ENCODE data around the gene APOOL. TPM values are rescaled to one million over a fixed set of nuclear protein-coding genes. Genes with fewer than 3 reads are reported as not detected.
"Not testable (repeated sequence)": the region's sequence is repeated elsewhere in the genome, so short reads cannot be mapped to it uniquely, and the experiment has no call there.

Gene APOOL
- total RNA-seq, 1 experiment from 2014 or later = 15.0 TPM

GRCh38 chrX:85015351-85015750, 11.7 kb downstream of the APOOL start:
- not testable (repeated sequence) for H3K4me1 ChIP-seq (ENCODE audit: low read length); H3K36me3 ChIP-seq (ENCODE audit: insufficient read depth, low read length); H3K9me2 ChIP-seq (replicated peaks; ENCODE audit: insufficient read depth, low read length); H3K9ac ChIP-seq (ENCODE audit: low read length); DNase-seq; H3K27me3 ChIP-seq (ENCODE audit: low read length); H4K20me1 ChIP-seq (ENCODE audit: insufficient read depth, low read depth, low read length); H2AFZ ChIP-seq (ENCODE audit: low read length); H3K27ac ChIP-seq (ENCODE audit: low read length); H3K4me3 ChIP-seq (ENCODE audit: low read length); H3K4me2 ChIP-seq (ENCODE audit: low read depth, low read length, poor library complexity, severe bottlenecking)
- Histone ChIP-seq H3K9me3 (ENCODE audit: low read length) (peaks cover 47% of the 10 kb centered on the region), H3K79me2 (ENCODE audit: low read length) (peaks cover 83% of the 10 kb centered on the region)

GRCh38 chrX:85017721-85018120, 14.0 kb downstream of the APOOL start:
- H3K27me3 ChIP-seq (ENCODE audit: low read length) = no peaks in the 10 kb centered on the region
- H3K4me1 ChIP-seq (ENCODE audit: low read length) = no peaks in the 10 kb centered on the region
- no peak overlapping the region for H3K9ac ChIP-seq (ENCODE audit: low read length)
- peaks cover 40% of the 10 kb centered on the region for H3K9me3 ChIP-seq (ENCODE audit: low read length)
- H3K27ac ChIP-seq (ENCODE audit: low read length) = no peak overlapping the region
- H3K79me2 ChIP-seq (ENCODE audit: low read length) = peaks cover 75% of the 10 kb centered on the region
- H4K20me1 ChIP-seq (ENCODE audit: insufficient read depth, low read depth, low read length) = no peaks in the 10 kb centered on the region
- H3K4me2 ChIP-seq (ENCODE audit: low read depth, low read length, poor library complexity, severe bottlenecking) = no peak overlapping the region
- no peak overlapping the region for H2AFZ ChIP-seq (ENCODE audit: low read length)
- H3K9me2 ChIP-seq (replicated peaks; ENCODE audit: insufficient read depth, low read length) = no peaks in the 10 kb centered on the region
- no peak overlapping the region for H3K4me3 ChIP-seq (ENCODE audit: low read length)
- peaks cover 9% of the 10 kb centered on the region for H3K36me3 ChIP-seq (ENCODE audit: insufficient read depth, low read length)
- no peak for DNase-seq

GRCh38 chrX:85018471-85018870, 14.8 kb downstream of the APOOL start:
- H3K4me1 ChIP-seq (ENCODE audit: low read length) = no peaks in the 10 kb centered on the region

GRCh38 chrX:85020216-85020615, 16.5 kb downstream of the APOOL start:
- H3K9me2 ChIP-seq (replicated peaks; ENCODE audit: insufficient read depth, low read length) = no peaks in the 10 kb centered on the region
- no peaks in the 10 kb centered on the region for H3K4me1 ChIP-seq (ENCODE audit: low read length)
- H4K20me1 ChIP-seq (ENCODE audit: insufficient read depth, low read depth, low read length) = no peaks in the 10 kb centered on the region
- H3K27ac ChIP-seq (ENCODE audit: low read length) = no peak overlapping the region
- H3K27me3 ChIP-seq (ENCODE audit: low read length) = no peaks in the 10 kb centered on the region
- H3K36me3 ChIP-seq (ENCODE audit: insufficient read depth, low read length) = peaks cover 9% of the 10 kb centered on the region
- H3K9ac ChIP-seq (ENCODE audit: low read length) = no peak overlapping the region
- H3K9me3 ChIP-seq (ENCODE audit: low read length) = peaks cover 29% of the 10 kb centered on the region
- no peak overlapping the region for H3K4me2 ChIP-seq (ENCODE audit: low read depth, low read length, poor library complexity, severe bottlenecking)
- H2AFZ ChIP-seq (ENCODE audit: low read length) = no peak overlapping the region
- H3K79me2 ChIP-seq (ENCODE audit: low read length) = peaks cover 68% of the 10 kb centered on the region
- H3K4me3 ChIP-seq (ENCODE audit: low read length) = no peak overlapping the region
- no peak for DNase-seq

More at GRCh38 chrX:85018471-85018870, 14.8 kb downstream of the APOOL start:
- Histone ChIP-seq H3K9me2 (replicated peaks; ENCODE audit: insufficient read depth, low read length) (no peaks in the 10 kb centered on the region), H3K9ac (ENCODE audit: low read length) (no peak overlapping the region), H3K4me3 (ENCODE audit: low read length) (no peak overlapping the region), H3K36me3 (ENCODE audit: insufficient read depth, low read length) (peaks cover 9% of the 10 kb centered on the region), H4K20me1 (ENCODE audit: insufficient read depth, low read depth, low read length) (no peaks in the 10 kb centered on the region), H3K4me2 (ENCODE audit: low read depth, low read length, poor library complexity, severe bottlenecking) (no peak overlapping the region), H2AFZ (ENCODE audit: low read length) (no peak overlapping the region), H3K9me3 (ENCODE audit: low read length) (peaks cover 40% of the 10 kb centered on the region), H3K79me2 (ENCODE audit: low read length) (peaks cover 70% of the 10 kb centered on the region), H3K27ac (ENCODE audit: low read length) (no peak overlapping the region), H3K27me3 (ENCODE audit: low read length) (no peaks in the 10 kb centered on the region)
- no peak for DNase-seq

- peaks cover 5% of the 10 kb centered on the region; the same call in 1 of the 2 replicates for H3K9me3 ChIP-seq (ENCODE audit: low read length)
- H3K79me2 ChIP-seq (ENCODE audit: low read length) = peaks cover 66% of the 10 kb centered on the region
- H3K4me3 ChIP-seq (ENCODE audit: low read length) = no peak overlapping the region
- no peaks in the 10 kb centered on the region for H3K4me1 ChIP-seq (ENCODE audit: low read length)
- no peak overlapping the region for H2AFZ ChIP-seq (ENCODE audit: low read length)
- no peaks in the 10 kb centered on the region for H3K9me2 ChIP-seq (replicated peaks; ENCODE audit: insufficient read depth, low read length)
- DNase-seq = no peak
- no peak overlapping the region for H3K9ac ChIP-seq (ENCODE audit: low read length)
- H3K36me3 ChIP-seq (ENCODE audit: insufficient read depth, low read length) = no peaks in the 10 kb centered on the region; the same call in 1 of the 2 replicates
- no peak overlapping the region for H3K27ac ChIP-seq (ENCODE audit: low read length)
- H3K27me3 ChIP-seq (ENCODE audit: low read length) = no peaks in the 10 kb centered on the region
- no peak overlapping the region for H3K4me2 ChIP-seq (ENCODE audit: low read depth, low read length, poor library complexity, severe bottlenecking)
- H4K20me1 ChIP-seq (ENCODE audit: insufficient read depth, low read depth, low read length) = no peaks in the 10 kb centered on the region
Measured at GRCh38 chrX:85024044-85024443, 20.4 kb downstream of the APOOL start.

GRCh38 chrX:85024562-85024961, 20.9 kb downstream of the APOOL start:
- Histone ChIP-seq H3K9me3 (ENCODE audit: low read length) (peaks cover 3% of the 10 kb centered on the region; the same call in 1 of the 2 replicates), H3K9ac (ENCODE audit: low read length) (no peak overlapping the region), H3K27me3 (ENCODE audit: low read length) (no peaks in the 10 kb centered on the region), H3K4me3 (ENCODE audit: low read length) (no peak overlapping the region), H3K27ac (ENCODE audit: low read length) (no peak overlapping the region), H3K4me1 (ENCODE audit: low read length) (no peaks in the 10 kb centered on the region), H3K9me2 (replicated peaks; ENCODE audit: insufficient read depth, low read length) (no peaks in the 10 kb centered on the region), H3K79me2 (ENCODE audit: low read length) (peaks cover 63% of the 10 kb centered on the region), H2AFZ (ENCODE audit: low read length) (no peak overlapping the region), H4K20me1 (ENCODE audit: insufficient read depth, low read depth, low read length) (no peaks in the 10 kb centered on the region), H3K4me2 (ENCODE audit: low read depth, low read length, poor library complexity, severe bottlenecking) (no peak overlapping the region), H3K36me3 (ENCODE audit: insufficient read depth, low read length) (no peaks in the 10 kb centered on the region)
- no peak for DNase-seq

- no peak overlapping the region for H3K4me3 ChIP-seq (ENCODE audit: low read length)
- H4K20me1 ChIP-seq (ENCODE audit: insufficient read depth, low read depth, low read length) = no peaks in the 10 kb centered on the region
- H3K27ac ChIP-seq (ENCODE audit: low read length) = no peak overlapping the region
- no peak overlapping the region for H3K4me2 ChIP-seq (ENCODE audit: low read depth, low read length, poor library complexity, severe bottlenecking)
- peaks cover 53% of the 10 kb centered on the region for H3K79me2 ChIP-seq (ENCODE audit: low read length)
- H3K27me3 ChIP-seq (ENCODE audit: low read length) = no peaks in the 10 kb centered on the region
- no peaks in the 10 kb centered on the region for H3K36me3 ChIP-seq (ENCODE audit: insufficient read depth, low read length)
- no peaks in the 10 kb centered on the region; the same call in 1 of the 2 replicates for H3K9me3 ChIP-seq (ENCODE audit: low read length)
- H3K4me1 ChIP-seq (ENCODE audit: low read length) = no peaks in the 10 kb centered on the region
- H2AFZ ChIP-seq (ENCODE audit: low read length) = no peak overlapping the region
- no peak overlapping the region for H3K9ac ChIP-seq (ENCODE audit: low read length)
- no peak for DNase-seq
- no peaks in the 10 kb centered on the region for H3K9me2 ChIP-seq (replicated peaks; ENCODE audit: insufficient read depth, low read length)
Measured at GRCh38 chrX:85026170-85026569, 22.5 kb downstream of the APOOL start.

- H3K9ac ChIP-seq (ENCODE audit: low read length) = no peak overlapping the region
- H3K4me3 ChIP-seq (ENCODE audit: low read length) = no peak overlapping the region
- H4K20me1 ChIP-seq (ENCODE audit: insufficient read depth, low read depth, low read length) = no peaks in the 10 kb centered on the region
- peaks cover 61% of the 10 kb centered on the region for H3K79me2 ChIP-seq (ENCODE audit: low read length)
- H3K9me2 ChIP-seq (replicated peaks; ENCODE audit: insufficient read depth, low read length) = no peaks in the 10 kb centered on the region
- H3K4me1 ChIP-seq (ENCODE audit: low read length) = no peaks in the 10 kb centered on the region
- H2AFZ ChIP-seq (ENCODE audit: low read length) = no peak overlapping the region
- H3K9me3 ChIP-seq (ENCODE audit: low read length) = no peaks in the 10 kb centered on the region
- no peak overlapping the region for H3K27ac ChIP-seq (ENCODE audit: low read length)
- H3K27me3 ChIP-seq (ENCODE audit: low read length) = no peaks in the 10 kb centered on the region
- no peaks in the 10 kb centered on the region for H3K36me3 ChIP-seq (ENCODE audit: insufficient read depth, low read length)
- no peak overlapping the region for H3K4me2 ChIP-seq (ENCODE audit: low read depth, low read length, poor library complexity, severe bottlenecking)
- no peak for DNase-seq
Measured at GRCh38 chrX:85029043-85029442, 25.4 kb downstream of the APOOL start.

GRCh38 chrX:85031505-85031904, 27.8 kb downstream of the APOOL start:
- H3K4me3 ChIP-seq (ENCODE audit: low read length) = no peak overlapping the region
- H3K27ac ChIP-seq (ENCODE audit: low read length) = no peak overlapping the region
- DNase-seq = no peak
- H3K4me2 ChIP-seq (ENCODE audit: low read depth, low read length, poor library complexity, severe bottlenecking) = no peak overlapping the region
- no peaks in the 10 kb centered on the region for H3K4me1 ChIP-seq (ENCODE audit: low read length)
- no peaks in the 10 kb centered on the region for H3K9me2 ChIP-seq (replicated peaks; ENCODE audit: insufficient read depth, low read length)
- H3K79me2 ChIP-seq (ENCODE audit: low read length) = peaks cover 60% of the 10 kb centered on the region
- no peaks in the 10 kb centered on the region for H3K36me3 ChIP-seq (ENCODE audit: insufficient read depth, low read length)
- H3K9me3 ChIP-seq (ENCODE audit: low read length) = peaks cover 9% of the 10 kb centered on the region
- no peaks in the 10 kb centered on the region for H4K20me1 ChIP-seq (ENCODE audit: insufficient read depth, low read depth, low read length)
- H2AFZ ChIP-seq (ENCODE audit: low read length) = no peak overlapping the region
- no peak overlapping the region for H3K9ac ChIP-seq (ENCODE audit: low read length)
- H3K27me3 ChIP-seq (ENCODE audit: low read length) = no peaks in the 10 kb centered on the region

All from Karpas-422 (cell line).